PC-3 (cell line): Measurements from ENCODE around the gene WWC1. TPM values are rescaled to one million over a fixed set of nuclear protein-coding genes. Genes with fewer than 3 reads are reported as not detected.

ENCODE experiments used
- ATAC-seq: fragments of 200-7000 bp; cut with Tn5 transposase; 2 replicates; pipeline ENCODE4 v1.9.1; 2020; ENCODE audit warnings: mild to moderate bottlenecking, moderate library complexity
- BruUV-seq: library from RNA; stranded (reverse); fragments of 400-500 nt; replicated peaks from 2 replicates; lab custom pipeline; 2021; lab: Mats Ljungman, UMichigan
- CTCF ChIA-PET: fragments of 300-600 bp; sonication (Branson Sonifier 250); formaldehyde crosslinking; loops from one replicate; lab custom pipeline; 2022; ENCODE audit warnings: antibody characterized with exemption; lab: Charles Lee
- POLR2A ChIA-PET: fragments of 300-600 bp; sonication (Branson Sonifier 250); formaldehyde crosslinking; loops from one replicate; lab custom pipeline; 2022; ENCODE audit warnings: antibody characterized with exemption; ENCODE audit not compliant: unreplicated experiment; lab: Charles Lee
- DNase-seq: peaks from one replicate; pipeline ENCODE4 v3.0.0-alpha.2; 2015
- H2AFZ ChIP-seq: fragments of 300-600 bp; sonication (generic); 2 replicates; pipeline ENCODE4 v1.6.0; 2016; ENCODE audit warnings: antibody characterized with exemption, low read length
- H3F3A ChIP-seq: fragments of 300-600 bp; sonication (generic); one replicate; pipeline ENCODE4 v1.6.0; 2017; ENCODE audit warnings: antibody characterized with exemption, low read length, control low read depth, mild to moderate bottlenecking; ENCODE audit not compliant: unreplicated experiment
- H3K27ac ChIP-seq: fragments of 300-600 bp; sonication (generic); 2 replicates; pipeline ENCODE4 v1.5.1; 2016; ENCODE audit warnings: mild to moderate bottlenecking, low read length
- H3K27me3 ChIP-seq: fragments of 300-600 bp; sonication (generic); 2 replicates; pipeline ENCODE4 v1.6.1; 2016; ENCODE audit warnings: low read length, mixed read lengths
- H3K36me3 ChIP-seq: fragments of 300-600 bp; sonication (generic); 2 replicates; pipeline ENCODE4 v1.6.1; 2016; ENCODE audit warnings: low read depth, mixed run types, low read length, mixed read lengths
- H3K4me1 ChIP-seq: fragments of 300-600 bp; sonication (generic); 2 replicates; pipeline ENCODE4 v1.5.1; 2016; ENCODE audit warnings: low read length; ENCODE audit not compliant: insufficient read depth
- H3K4me2 ChIP-seq: fragments of 300-600 bp; sonication (generic); 2 replicates; pipeline ENCODE4 v1.6.0; 2016; ENCODE audit warnings: low read length
- H3K4me3 ChIP-seq: fragments of 300-600 bp; sonication (generic); 2 replicates; pipeline ENCODE4 v1.5.1; 2016; ENCODE audit warnings: mild to moderate bottlenecking, low read length, mixed read lengths
- H3K79me2 ChIP-seq: fragments of 300-600 bp; sonication (generic); 2 replicates; pipeline ENCODE4 v1.6.1; 2017; ENCODE audit warnings: low read length, mixed read lengths
- H3K9ac ChIP-seq: fragments of 300-600 bp; sonication (generic); 2 replicates; pipeline ENCODE4 v1.6.0; 2016; ENCODE audit warnings: mild to moderate bottlenecking, low read length
- H3K9me2 ChIP-seq: fragments of 300-600 bp; sonication (generic); replicated peaks from 2 replicates; pipeline ENCODE4 v1.6.1; 2016; ENCODE audit warnings: mixed run types, low read length, mixed read lengths
- H3K9me3 ChIP-seq: fragments of 300-600 bp; sonication (generic); 2 replicates; pipeline ENCODE4 v1.6.1; 2016; ENCODE audit warnings: low read length, mixed read lengths
- H4K20me1 ChIP-seq: fragments of 300-600 bp; sonication (generic); 2 replicates; pipeline ENCODE4 v1.6.1; 2016; ENCODE audit warnings: low read length, mixed read lengths
- CTCF ChIP-seq: fragments of 300-600 bp; sonication (generic); conservative IDR thresholded peaks from 2 replicates; pipeline ENCODE4 v1.5.1; 2017; ENCODE audit warnings: antibody characterized with exemption, low read depth, mild to moderate bottlenecking, low read length
- EZH2 ChIP-seq: fragments of 300-600 bp; sonication (generic); IDR thresholded peaks from one replicate; pipeline ENCODE4 v1.6.1; 2017; ENCODE audit warnings: antibody characterized with exemption, mild to moderate bottlenecking, low read length; ENCODE audit not compliant: unreplicated experiment
- EZH2phosphoT487 ChIP-seq: fragments of 300-600 bp; sonication (generic); IDR thresholded peaks from 2 replicates; pipeline ENCODE4 v1.6.1; 2018; ENCODE audit warnings: mild to moderate bottlenecking, antibody characterized with exemption, low read length, borderline replicate concordance
- intact Hi-C: fragments of 100-400 bp; cut with micrococcal nuclease; formaldehyde crosslinking; loops from 2 replicates; pipeline ENCODE4 v1.9.0; 2023
- total RNA-seq: library from RNA; depleted of rRNA; stranded (reverse); fragments of >200 nt; gene quantifications from 2 replicates; pipeline ENCODE4 v1.2.3, GENCODE V29; 2014

The WWC1 gene
- total RNA-seq, 1 experiment from 2014 or later, result 31.8 TPM

GRCh38 chr5:168409591-168410458 lies 118.4 kb downstream of the WWC1 start:
- ATAC-seq, result peak; percentile 45
- Histone ChIP-seq H3K4me3 (peak overlapping the region; percentile 42), H3K36me3 (peaks cover 22% of the 10 kb centered on the region; the same call in 1 of the 2 replicates), H3K9me3 (no peaks in the 10 kb centered on the region), H3K4me1 (peaks cover 62% of the 10 kb centered on the region), H3K27me3 (no peaks in the 10 kb centered on the region), H3K9ac (peak overlapping the region; percentile 32; the same call in 1 of the 2 replicates), H3K79me2 (no peaks in the 10 kb centered on the region), H3K27ac (peak overlapping the region; percentile 88), H3K9me2 (no peaks in the 10 kb centered on the region), H2AFZ (no peak overlapping the region), H3F3A (peaks cover 7% of the 10 kb centered on the region), H4K20me1 (no peaks in the 10 kb centered on the region), H3K4me2 (peak overlapping the region; percentile 71)
- CTCF ChIA-PET, result no interaction called here
- intact Hi-C loops, result loop anchor here (5.0 kb wide), 2 partner anchors 43 to 118 kb away; partner anchors contain the start of gene WWC1
- no TSS peak for BruUV-seq
- peak; percentile 62 for DNase-seq
- POLR2A ChIA-PET, result no interaction called here
- TF ChIP-seq EZH2 (no peak), EZH2phosphoT487 (no peak), CTCF (no peak)

GRCh38 chr5:168411871-168412270 lies 120.4 kb downstream of the WWC1 start:
- no peak for TF ChIP-seq EZH2phosphoT487
- TF ChIP-seq EZH2, result no peak
- TF ChIP-seq CTCF, result no peak
- peaks cover 65% of the 10 kb centered on the region for H3K4me1 ChIP-seq
- no peaks in the 10 kb centered on the region for H3K79me2 ChIP-seq
- no peaks in the 10 kb centered on the region for H3K27me3 ChIP-seq
- intact Hi-C loops, result loop anchor here (5.0 kb wide), 2 partner anchors 45 to 120 kb away; partner anchors contain the start of gene WWC1
- H2AFZ ChIP-seq, result no peak overlapping the region
- no peak overlapping the region for H3K4me2 ChIP-seq
- no peaks in the 10 kb centered on the region for H3K9me3 ChIP-seq
- ChIA-PET POLR2A (no interaction called here), CTCF (no interaction called here)
- peaks cover 21% of the 10 kb centered on the region for H3K36me3 ChIP-seq
- DNase-seq (no peak), ATAC-seq (no peak)
- H4K20me1 ChIP-seq, result no peaks in the 10 kb centered on the region
- H3K9ac ChIP-seq, result no peak overlapping the region
- peaks cover 7% of the 10 kb centered on the region for H3F3A ChIP-seq
- H3K9me2 ChIP-seq, result no peaks in the 10 kb centered on the region
- H3K27ac ChIP-seq, result peak overlapping the region; percentile 81
- no TSS peak for BruUV-seq
- H3K4me3 ChIP-seq, result no peak overlapping the region

- no peak overlapping the region for H2AFZ ChIP-seq
- no peak overlapping the region for H3K9ac ChIP-seq
- H3K27ac ChIP-seq, result peak overlapping the region; percentile 81
- H4K20me1 ChIP-seq, result no peaks in the 10 kb centered on the region
- peak overlapping the region; percentile 19 for H3K4me2 ChIP-seq
- no peaks in the 10 kb centered on the region for H3K9me2 ChIP-seq
- peaks cover 21% of the 10 kb centered on the region for H3K36me3 ChIP-seq
- no peak overlapping the region for H3K4me3 ChIP-seq
- H3F3A ChIP-seq, result peaks cover 7% of the 10 kb centered on the region
- no peaks in the 10 kb centered on the region for H3K79me2 ChIP-seq
- peak; percentile 66 for ATAC-seq
- POLR2A ChIA-PET, result no interaction called here
- H3K27me3 ChIP-seq, result no peaks in the 10 kb centered on the region
- CTCF ChIA-PET, result interaction anchor here (0.8 to 0.9 kb wide), 2 partner anchors 121 to 143 kb away, joined by 3 to 5 read pairs; no protein-coding TSS in a partner anchor
- TF ChIP-seq CTCF, result no peak
- no peak for TF ChIP-seq EZH2phosphoT487
- TF ChIP-seq EZH2, result no peak
- H3K4me1 ChIP-seq, result peaks cover 65% of the 10 kb centered on the region
- no TSS peak for BruUV-seq
- intact Hi-C loops, result loop anchor here (5.0 kb wide), 2 partner anchors 46 to 121 kb away; partner anchors contain the start of gene WWC1
- no peaks in the 10 kb centered on the region for H3K9me3 ChIP-seq
- DNase-seq, result peak; percentile 91
Measured at GRCh38 chr5:168413062-168413461, 121.6 kb downstream of the WWC1 start.
